Liver (tissue), 3 donors: ENCODE measurements around the gene HAUS8.

Experiments used
- GABPA ChIP-seq, 2 donors: IDR thresholded peaks in 1 of 2; conservative IDR thresholded peaks in 1 of 2; 2 replicates each; pipeline ENCODE4 v1.6.1; 2016; ENCODE audit warnings: antibody characterized with exemption in 2 of 2, mild to moderate bottlenecking in 1 of 2, moderate library complexity in 1 of 2
- RAD21 ChIP-seq, 2 donors: IDR thresholded peaks; 2 replicates each; pipeline ENCODE4 v1.6.1; 2016; ENCODE audit warnings: antibody characterized with exemption in 2 of 2, mild to moderate bottlenecking in 2 of 2
- RXRA ChIP-seq, 2 donors: IDR thresholded peaks; 2 replicates each; pipeline ENCODE4 v1.6.1; 2017 to 2018; ENCODE audit warnings: antibody characterized with exemption in 2 of 2, mild to moderate bottlenecking in 1 of 2
- TAF1 ChIP-seq: conservative IDR thresholded peaks from 2 replicates; pipeline ENCODE4 v1.6.1; 2016; ENCODE audit warnings: antibody characterized with exemption, mild to moderate bottlenecking
- TF ChIP-seq, protein P1 (sequence below): fragments of 150-350 bp; IDR thresholded peaks from 2 replicates; pipeline ENCODE4 v1.5.1; 2017; ENCODE audit warnings: improper control_type of control experiment, low read depth, low read length; ENCODE audit not compliant: missing input control
- TF ChIP-seq, protein P2 (sequence below): IDR thresholded peaks from 2 replicates; pipeline ENCODE4 v1.6.1; 2016; ENCODE audit warnings: antibody characterized with exemption
- donor health status: healthy.
- donor health status: healthy.

DNA sequence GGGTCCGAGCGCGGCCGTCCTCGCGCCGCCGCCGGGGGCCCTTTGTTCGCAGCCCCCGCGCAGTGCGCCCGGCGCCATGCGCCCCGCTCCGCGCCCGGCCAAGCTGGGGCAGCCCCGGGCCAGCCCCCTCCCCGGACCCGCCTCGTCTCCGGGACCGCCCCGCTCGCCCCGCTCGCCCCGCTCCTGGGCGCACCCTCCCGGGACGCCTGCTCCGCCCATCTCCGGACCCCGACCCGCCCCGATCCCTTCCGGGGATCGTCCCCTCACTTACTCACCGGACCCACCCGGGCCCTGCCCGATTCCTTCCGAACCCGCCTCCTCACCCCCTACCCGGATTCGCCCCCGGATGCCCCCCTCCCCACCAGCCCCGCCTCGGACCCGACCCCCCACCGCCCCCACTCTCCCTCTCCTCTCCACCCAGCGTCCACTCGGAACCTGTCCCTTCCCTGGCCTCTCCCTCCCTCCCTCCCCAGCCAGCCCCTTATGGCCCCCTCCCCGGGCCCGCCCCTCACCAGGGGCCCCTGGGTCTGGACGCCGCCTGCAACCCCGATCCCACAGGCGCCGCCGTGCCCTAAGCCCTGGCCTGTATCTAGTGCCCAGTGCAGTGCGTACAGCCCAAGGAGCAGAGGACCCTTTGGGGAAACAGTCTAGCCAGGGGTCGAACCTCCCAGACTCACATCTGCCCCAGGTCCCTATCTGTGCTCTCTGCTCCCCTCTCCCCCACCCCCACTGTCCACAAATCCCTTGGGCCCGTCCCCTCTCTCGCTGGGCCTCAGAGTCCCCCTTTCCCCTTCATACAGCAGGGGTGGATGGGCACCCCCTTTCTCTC, 48.3 kb downstream of the HAUS8 start, which contains the start of gene CPAMD8:
- TF ChIP-seq, protein P1, sequence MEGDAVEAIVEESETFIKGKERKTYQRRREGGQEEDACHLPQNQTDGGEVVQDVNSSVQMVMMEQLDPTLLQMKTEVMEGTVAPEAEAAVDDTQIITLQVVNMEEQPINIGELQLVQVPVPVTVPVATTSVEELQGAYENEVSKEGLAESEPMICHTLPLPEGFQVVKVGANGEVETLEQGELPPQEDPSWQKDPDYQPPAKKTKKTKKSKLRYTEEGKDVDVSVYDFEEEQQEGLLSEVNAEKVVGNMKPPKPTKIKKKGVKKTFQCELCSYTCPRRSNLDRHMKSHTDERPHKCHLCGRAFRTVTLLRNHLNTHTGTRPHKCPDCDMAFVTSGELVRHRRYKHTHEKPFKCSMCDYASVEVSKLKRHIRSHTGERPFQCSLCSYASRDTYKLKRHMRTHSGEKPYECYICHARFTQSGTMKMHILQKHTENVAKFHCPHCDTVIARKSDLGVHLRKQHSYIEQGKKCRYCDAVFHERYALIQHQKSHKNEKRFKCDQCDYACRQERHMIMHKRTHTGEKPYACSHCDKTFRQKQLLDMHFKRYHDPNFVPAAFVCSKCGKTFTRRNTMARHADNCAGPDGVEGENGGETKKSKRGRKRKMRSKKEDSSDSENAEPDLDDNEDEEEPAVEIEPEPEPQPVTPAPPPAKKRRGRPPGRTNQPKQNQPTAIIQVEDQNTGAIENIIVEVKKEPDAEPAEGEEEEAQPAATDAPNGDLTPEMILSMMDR = no peak
- TF ChIP-seq, protein P2, sequence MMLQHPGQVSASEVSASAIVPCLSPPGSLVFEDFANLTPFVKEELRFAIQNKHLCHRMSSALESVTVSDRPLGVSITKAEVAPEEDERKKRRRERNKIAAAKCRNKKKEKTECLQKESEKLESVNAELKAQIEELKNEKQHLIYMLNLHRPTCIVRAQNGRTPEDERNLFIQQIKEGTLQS = no peak
- TF ChIP-seq GABPA (IDR thresholded peaks at IDR 0.05 in 1 of 2, conservative IDR thresholded peaks at IDR 0.05 in 1 of 2) = no peak
- TF ChIP-seq RAD21 (IDR thresholded peaks at IDR 0.05) = no peak
- no peak for TF ChIP-seq TAF1
- TF ChIP-seq RXRA (IDR thresholded peaks at IDR 0.05) = no peak
